Smooth muscle cell of bladder (primary cell): Measurements from ENCODE around the gene RAX. TPM values are rescaled to one million over a fixed set of nuclear protein-coding genes. Genes with fewer than 3 reads are reported as not detected.

ENCODE experiments used
- total RNA-seq: library from RNA; depleted of rRNA; stranded (reverse); fragments of >200 nt; gene quantifications from 2 replicates; pipeline ENCODE4 v1.2.3, GENCODE V29; 2014

RAX gene
- not detected in 2 replicates for total RNA-seq

GRCh38 chr18:59272891-59273758, at the start of gene RAX:
Gene RAX, minus strand, starts transcription at chr18:59273454. Its CDS starts 248 bp downstream, at chr18:59273206.

GRCh38 chr18:59318460-59319050, 45.3 kb upstream of the RAX start, which contains the start of gene CPLX4:
Gene CPLX4, minus strand, starts transcription at chr18:59318649. Its CDS starts 187 bp downstream, at chr18:59318462.

GRCh38 chr18:59219672-59220163, 53.5 kb downstream of the RAX start, which contains the start of gene GRP:
Gene GRP, plus strand, starts transcription at chr18:59220158. Its CDS starts 108 bp downstream, at chr18:59220266.

Other genes with a start within 250 kb of the RAX start
- gene SEC11C, start 133.6 kb downstream of the RAX start, total RNA-seq, result 15.9 and 21.6 TPM in 2 replicates
- gene GRP, start 53.3 kb downstream of the RAX start, total RNA-seq, result not detected in 2 replicates
- gene CPLX4, start 45.2 kb upstream of the RAX start, total RNA-seq, result not detected in 2 replicates
- gene LMAN1, start 85.8 kb upstream of the RAX start, total RNA-seq, result 236 and 279 TPM in 2 replicates